ENCODE measurements around the gene KDR. TPM values are rescaled to one million over a fixed set of nuclear protein-coding genes. Genes with fewer than 3 reads are reported as not detected.

Gene KDR
- total RNA-seq, 1 donor from 2014 or later = 22.9 TPM

GRCh38 chr4:55035892-55036291 is 89.5 kb downstream of the KDR start:
- intact Hi-C loops (cut with DNase I) = no loop called here
- Histone ChIP-seq H3K4me1 (peaks cover 0 to 17% of the 10 kb centered on the region in 2 donors), H3K27me3 (no peaks in the 10 kb centered on the region), H3K36me3 (no peaks in the 10 kb centered on the region), H3K27ac (no peak overlapping the region), H3K4me3 (no peak overlapping the region), H3K9me3 (no peaks in the 10 kb centered on the region)
- no peak for TF ChIP-seq CTCF (IDR thresholded peaks at IDR 0.05)
- no peak for DNase-seq (ENCODE audit: low spot score in 2 of 2)

- intact Hi-C loops (cut with DNase I) = no loop called here
- H3K36me3 ChIP-seq = no peaks in the 10 kb centered on the region
- H3K27ac ChIP-seq = no peak overlapping the region
- no peaks in the 10 kb centered on the region for H3K27me3 ChIP-seq
- peaks cover 0 to 9% of the 10 kb centered on the region in 2 donors for H3K4me1 ChIP-seq
- no peak for DNase-seq (ENCODE audit: low spot score in 2 of 2)
- no peaks in the 10 kb centered on the region for H3K9me3 ChIP-seq
- no peak overlapping the region for H3K4me3 ChIP-seq
- no peak for TF ChIP-seq CTCF (IDR thresholded peaks at IDR 0.05)
These were observed 92.1 kb downstream of the KDR start for GRCh38 chr4:55033296-55033695.

GRCh38 chr4:55032788-55033187 is 92.6 kb downstream of the KDR start:
- no peaks in the 10 kb centered on the region for H3K36me3 ChIP-seq
- H3K9me3 ChIP-seq = no peaks in the 10 kb centered on the region
- H3K4me1 ChIP-seq = peaks cover 0 to 8% of the 10 kb centered on the region in 2 donors
- H3K27ac ChIP-seq = no peak overlapping the region
- intact Hi-C loops (cut with DNase I) = no loop called here
- no peak for TF ChIP-seq CTCF (IDR thresholded peaks at IDR 0.05)
- H3K27me3 ChIP-seq = no peaks in the 10 kb centered on the region
- no peak for DNase-seq (ENCODE audit: low spot score in 2 of 2)
- no peak overlapping the region for H3K4me3 ChIP-seq

GRCh38 chr4:55032179-55032578 is 93.2 kb downstream of the KDR start:
- H3K27me3 ChIP-seq = no peaks in the 10 kb centered on the region
- H3K4me1 ChIP-seq = peaks cover 0 to 6% of the 10 kb centered on the region in 2 donors
- DNase-seq (ENCODE audit: low spot score in 2 of 2) = no peak
- no peaks in the 10 kb centered on the region for H3K36me3 ChIP-seq
- no peak overlapping the region for H3K4me3 ChIP-seq
- no peaks in the 10 kb centered on the region for H3K9me3 ChIP-seq
- intact Hi-C loops (cut with DNase I) = no loop called here
- H3K27ac ChIP-seq = no peak overlapping the region
- TF ChIP-seq CTCF (IDR thresholded peaks at IDR 0.05) = no peak

- Histone ChIP-seq H3K27ac (no peak overlapping the region), H3K4me1 (peaks cover 0 to 1% of the 10 kb centered on the region in 2 donors), H3K9me3 (no peaks in the 10 kb centered on the region), H3K27me3 (no peaks in the 10 kb centered on the region), H3K36me3 (no peaks in the 10 kb centered on the region), H3K4me3 (no peak overlapping the region)
- no peak for TF ChIP-seq CTCF (IDR thresholded peaks at IDR 0.05)
- intact Hi-C loops (cut with DNase I) = no loop called here
- DNase-seq (ENCODE audit: low spot score in 2 of 2) = no peak
These were observed 94.2 kb downstream of the KDR start for GRCh38 chr4:55031158-55031557.

- Histone ChIP-seq H3K9me3 (no peaks in the 10 kb centered on the region), H3K4me1 (no peaks in the 10 kb centered on the region), H3K27me3 (no peaks in the 10 kb centered on the region), H3K36me3 (no peaks in the 10 kb centered on the region), H3K4me3 (no peak overlapping the region), H3K27ac (no peak overlapping the region)
- intact Hi-C loops (cut with DNase I) = no loop called here
- no peak for DNase-seq (ENCODE audit: low spot score in 2 of 2)
- no peak for TF ChIP-seq CTCF (IDR thresholded peaks at IDR 0.05)
These were observed 94.8 kb downstream of the KDR start for GRCh38 chr4:55030589-55030988.
